K562 (cell line): ENCODE measurements around the gene TOR1B. TPM values are rescaled to one million over a fixed set of nuclear protein-coding genes. Genes with fewer than 3 reads are reported as not detected.
A peak's percentile ranks its signal among the peaks of the same experiment; 100 is the strongest.

Experiments used
- CBX1 ChIP-seq: sonication (generic); IDR thresholded peaks from 2 replicates; pipeline ENCODE4 v1.6.1; 2016; ENCODE audit warnings: antibody characterized with exemption, low read depth, mild to moderate bottlenecking
- CGGBP1 ChIP-seq: fragments of 250-450 bp; sonication (Bioruptor Pico); IDR thresholded peaks from 2 replicates; pipeline ENCODE4 v1.9.0; 2021; ENCODE audit warnings: mild to moderate bottlenecking
- EGR1 ChIP-seq: fragments of 450-650 bp; conservative IDR thresholded peaks from 2 replicates; pipeline ENCODE4 v1.6.1; 2017; ENCODE audit warnings: mild to moderate bottlenecking
- ETV5 ChIP-seq: sonication (generic); formaldehyde crosslinking; IDR thresholded peaks from 2 replicates; pipeline ENCODE4 v1.4.0; 2020; ENCODE audit warnings: low read depth, mild to moderate bottlenecking, missing genetic modification reagents
- HMG20B ChIP-seq: fragments of 250-450 bp; sonication (Bioruptor Pico); IDR thresholded peaks from 2 replicates; pipeline ENCODE4 v1.5.0; 2021; ENCODE audit warnings: mild to moderate bottlenecking
- MLX ChIP-seq, 2 experiments: fragments of 450-650 bp in 1 of 2; sonication (generic) in 1 of 2; formaldehyde crosslinking; conservative IDR thresholded peaks; 2 replicates each; pipeline versions ENCODE4 v1.4.0 to v1.8.1; 2020 to 2022; ENCODE audit warnings: mild to moderate bottlenecking in 1 of 2, missing genetic modification reagents in 1 of 2
- MTA1 ChIP-seq: fragments of 450-650 bp; IDR thresholded peaks from 2 replicates; pipeline ENCODE4 v1.6.1; 2017; ENCODE audit warnings: borderline replicate concordance
- NR0B1 ChIP-seq: fragments of 450-650 bp; IDR thresholded peaks from one replicate; pipeline ENCODE4 v1.6.1; 2018; ENCODE audit warnings: mild to moderate bottlenecking, moderate library complexity; ENCODE audit not compliant: partially characterized antibody
- TBP ChIP-seq: optimal IDR thresholded peaks from 2 replicates; pipeline ENCODE3; 2011; ENCODE audit warnings: low read depth, low read length, improper control_type of control experiment
- U2AF1 ChIP-seq: fragments of 200-400 bp; formaldehyde crosslinking; optimal IDR thresholded peaks from 2 replicates; pipeline ENCODE3; 2017; ENCODE audit warnings: mild to moderate bottlenecking, low read depth, low read length, moderate library complexity
- ZBTB11 ChIP-seq, 3 experiments: fragments of 200-800 bp in 1 of 3; fragments of 250-450 bp in 1 of 3; fragments of 450-650 bp in 1 of 3; sonication (Bioruptor Pico) in 1 of 3; sonication (Bioruptor generic) in 1 of 3; formaldehyde crosslinking in 1 of 3; IDR thresholded peaks; 2 replicates each; pipeline versions ENCODE4 v1.6.1 to v1.8.0; 2016 to 2022; ENCODE audit warnings: mild to moderate bottlenecking in 2 of 3, missing genetic modification characterization in 2 of 3, missing compliant biosample characterization in 1 of 3, moderate library complexity in 1 of 3
- ZBTB8A ChIP-seq: fragments of 450-650 bp; IDR thresholded peaks from 2 replicates; pipeline ENCODE4 v1.6.1; 2018; ENCODE audit warnings: mild to moderate bottlenecking, moderate library complexity; ENCODE audit not compliant: partially characterized antibody
- ZFP1 ChIP-seq: fragments of 450-650 bp; formaldehyde crosslinking; IDR thresholded peaks from 2 replicates; pipeline ENCODE4 v1.4.0; 2020; ENCODE audit warnings: mild to moderate bottlenecking, mixed read lengths
- ZNF280B ChIP-seq: fragments of 250-450 bp; sonication (Bioruptor Pico); IDR thresholded peaks from 2 replicates; pipeline ENCODE4 v1.5.1; 2021; ENCODE audit warnings: mild to moderate bottlenecking
- polyA plus RNA-seq, 8 experiments: library from polyadenylated mRNA; depleted of rRNA in 4 of 8; stranded (reverse) in 5 of 8; unstranded in 3 of 8; fragments of >200 nt; fragmentation: Nextera tagmentation in 2 of 8; fragmentation: Illumina TruSeq in 1 of 8; extraction: Ambion mirVana in 2 of 8; extraction: Trizol in 1 of 8; gene quantifications; 2 replicates each; pipeline versions ENCODE4 v1.2.1 to v1.2.3, GENCODE V29; 2011 to 2014; ENCODE audit warnings: inconsistent platforms in 1 of 8, missing spikeins in 1 of 8
- total RNA-seq, 7 experiments: library from RNA; depleted of rRNA in 6 of 7; stranded (reverse); fragments of >200 nt in 6 of 7; fragmentation: Illumina TruSeq in 2 of 7; extraction: Trizol in 2 of 7; gene quantifications; 2 replicates each; pipeline versions ENCODE4 v1.2.1 to v1.2.3, GENCODE V29; 2011 to 2021; ENCODE audit warnings: low replicate concordance in 1 of 7
- TF ChIP-seq, protein P1 (sequence below): fragments of 250-450 bp; sonication (Bioruptor Pico); IDR thresholded peaks from 2 replicates; pipeline ENCODE4 v1.8.0; 2021; ENCODE audit warnings: borderline replicate concordance, mild to moderate bottlenecking, moderate library complexity; ENCODE audit not compliant: poor library complexity, severe bottlenecking
- TF ChIP-seq, protein P2 (sequence below): sonication (generic); formaldehyde crosslinking; IDR thresholded peaks from 2 replicates; pipeline ENCODE4 v1.5.0; 2020; ENCODE audit warnings: missing genetic modification reagents

The TOR1B gene
- total and polyA plus RNA-seq, 9 of the 15 experiments (the other 6 are each of a cell fraction or from before 2014, with no cell fraction given), result 4.2 to 36.5 (median 24.6) TPM

GRCh38 chr9:129823935-129824601 is 21.1 kb downstream of the TOR1B start, which contains the start of gene TOR1A (continued):
- TF ChIP-seq MLX (CRISPR knock-in tag; conservative IDR thresholded peaks at IDR 0.05), result peak in 1 of 2 experiments; percentile 74; a peak in 3 of 4 replicates
- TF ChIP-seq EGR1, result peak; percentile 89
- no peak for TF ChIP-seq ZFP1 (CRISPR knock-in tag)
- peak; percentile 36 for TF ChIP-seq TBP
- TF ChIP-seq, protein P1, sequence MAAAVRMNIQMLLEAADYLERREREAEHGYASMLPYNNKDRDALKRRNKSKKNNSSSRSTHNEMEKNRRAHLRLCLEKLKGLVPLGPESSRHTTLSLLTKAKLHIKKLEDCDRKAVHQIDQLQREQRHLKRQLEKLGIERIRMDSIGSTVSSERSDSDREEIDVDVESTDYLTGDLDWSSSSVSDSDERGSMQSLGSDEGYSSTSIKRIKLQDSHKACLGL (CRISPR knock-in tag), result peak; percentile 18
- TF ChIP-seq CGGBP1, result no peak
- no peak for TF ChIP-seq ZNF280B (CRISPR knock-in tag)
- TF ChIP-seq ZBTB8A, result no peak
- TF ChIP-seq CBX1, result peak; percentile 96
- no peak for TF ChIP-seq HMG20B
- no peak for TF ChIP-seq U2AF1
- no peak for TF ChIP-seq NR0B1
- TF ChIP-seq, protein P2, sequence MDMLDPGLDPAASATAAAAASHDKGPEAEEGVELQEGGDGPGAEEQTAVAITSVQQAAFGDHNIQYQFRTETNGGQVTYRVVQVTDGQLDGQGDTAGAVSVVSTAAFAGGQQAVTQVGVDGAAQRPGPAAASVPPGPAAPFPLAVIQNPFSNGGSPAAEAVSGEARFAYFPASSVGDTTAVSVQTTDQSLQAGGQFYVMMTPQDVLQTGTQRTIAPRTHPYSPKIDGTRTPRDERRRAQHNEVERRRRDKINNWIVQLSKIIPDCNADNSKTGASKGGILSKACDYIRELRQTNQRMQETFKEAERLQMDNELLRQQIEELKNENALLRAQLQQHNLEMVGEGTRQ (CRISPR knock-in tag), result peak; percentile 90
- TF ChIP-seq ETV5 (CRISPR knock-in tag), result peak; percentile 99
- TF ChIP-seq MTA1, result peak; percentile 36; the same call in 1 of the 2 replicates
- TF ChIP-seq ZBTB11 (CRISPR knock-in tag; IDR thresholded peaks at IDR 0.05), result peak in 2 of 3 experiments; percentile 74 to 77; a peak in 3 of 6 replicates
